GM12878 (cell line): Measurements from ENCODE around the gene KCTD19. TPM values are rescaled to one million over a fixed set of nuclear protein-coding genes. Genes with fewer than 3 reads are reported as not detected.

Experiments
- ATAC-seq: fragments of 200-7000 bp; cut with Tn5 transposase; 3 replicates; pipeline ENCODE4 v1.9.1; 2020; ENCODE audit warnings: mild to moderate bottlenecking, moderate library complexity
- BruUV-seq: library from RNA; stranded (reverse); fragments of 400-500 nt; replicated peaks from 2 replicates; lab custom pipeline; 2021; lab: Mats Ljungman, UMichigan
- CTCF ChIA-PET: fragments of 300-600 bp; sonication (Branson Sonifier 250); formaldehyde crosslinking; extraction: SDS; loops from one replicate; lab custom pipeline; 2021; ENCODE audit warnings: inconsistent platforms; lab: Yijun Ruan, JAX
- POLR2A ChIA-PET: fragments of 350-600 bp; formaldehyde crosslinking; extraction: SDS; loops from one replicate; lab custom pipeline; 2021; ENCODE audit warnings: inconsistent platforms; lab: Charles Lee
- RAD21 ChIA-PET: fragments of 300-600 bp; sonication (Branson Sonifier 250); formaldehyde crosslinking; loops from one replicate; lab custom pipeline; 2023; ENCODE audit warnings: antibody characterized with exemption; ENCODE audit not compliant: unreplicated experiment; lab: Charles Lee
- SMC1A ChIA-PET: fragments of 300-600 bp; sonication (Branson Sonifier 250); formaldehyde crosslinking; loops from one replicate; lab custom pipeline; 2023; ENCODE audit not compliant: unreplicated experiment, uncharacterized antibody; lab: Charles Lee
- DNase-seq: peaks from one replicate; pipeline ENCODE4 v3.0.0-alpha.2; 2011; ENCODE audit warnings: low read depth, low spot score
- FAIRE-seq: peaks from 3 replicates; lab custom pipeline; 2011; peaks lifted over from hg19 to GRCh38; lab: Jason Lieb, UNC
- H2AFZ ChIP-seq: 2 replicates; pipeline ENCODE4 v1.6.0; 2011; ENCODE audit warnings: low read depth, low read length, control low read depth; ENCODE audit not compliant: control insufficient read depth
- H3K27ac ChIP-seq: 2 replicates; pipeline ENCODE4 v1.5.1; 2011; ENCODE audit warnings: control low read depth; ENCODE audit not compliant: control insufficient read depth, insufficient read depth
- H3K27me3 ChIP-seq, 2 experiments: replicated peaks in 1 of 2; 2 replicates each; pipeline versions ENCODE4 v1.6.0 to v1.6.1; 2011; ENCODE audit warnings: low read length in 1 of 2; ENCODE audit not compliant: control insufficient read depth in 2 of 2, insufficient read depth in 2 of 2
- H3K36me3 ChIP-seq, 2 experiments: 2 replicates each; pipeline ENCODE4 v1.5.1; 2011; ENCODE audit warnings: low read length in 1 of 2; ENCODE audit not compliant: control insufficient read depth in 2 of 2, insufficient read depth in 2 of 2
- H3K4me1 ChIP-seq: 2 replicates; pipeline ENCODE4 v1.6.1; 2011; ENCODE audit warnings: mild to moderate bottlenecking, low read length, moderate library complexity, mixed read lengths; ENCODE audit not compliant: control insufficient read depth, insufficient read depth
- H3K4me2 ChIP-seq: 2 replicates; pipeline ENCODE4 v1.6.0; 2011; ENCODE audit warnings: control low read depth; ENCODE audit not compliant: control insufficient read depth, insufficient read depth
- H3K4me3 ChIP-seq: fragments of 200-600 bp; sonication (generic); 2 replicates; pipeline ENCODE4 v1.5.1; 2016
- H3K79me2 ChIP-seq: 2 replicates; pipeline ENCODE4 v1.6.0; 2011; ENCODE audit warnings: low read length; ENCODE audit not compliant: control insufficient read depth, insufficient read depth
- H3K9ac ChIP-seq: 2 replicates; pipeline ENCODE4 v1.8.0; 2011; ENCODE audit warnings: low read length, control low read depth, mixed read lengths; ENCODE audit not compliant: control insufficient read depth, insufficient read depth
- H3K9me3 ChIP-seq: replicated peaks from 3 replicates; pipeline ENCODE4 v1.5.1; 2011; ENCODE audit warnings: mild to moderate bottlenecking, low read length; ENCODE audit not compliant: control insufficient read depth, insufficient read depth
- H4K20me1 ChIP-seq: 2 replicates; pipeline ENCODE4 v1.6.0; 2011; ENCODE audit not compliant: control insufficient read depth, insufficient read depth
- ASH2L ChIP-seq: fragments of 300-600, 200-600 bp; sonication (generic); IDR thresholded peaks from 2 replicates; pipeline ENCODE4 v1.6.1; 2017; ENCODE audit warnings: low read depth, mild to moderate bottlenecking, borderline replicate concordance
- BHLHE40 ChIP-seq, 2 experiments: fragments of 450-650 bp in 1 of 2; IDR thresholded peaks; 2 replicates each; pipeline ENCODE4 v1.6.1; 2011 to 2017; ENCODE audit warnings: low read depth in 2 of 2, borderline replicate concordance in 1 of 2, improper control_type of control experiment in 1 of 2, low read length in 1 of 2, mild to moderate bottlenecking in 1 of 2
- BRCA1 ChIP-seq: IDR thresholded peaks from 2 replicates; pipeline ENCODE4 v1.6.1; 2011; ENCODE audit warnings: low read depth, low read length, improper control_type of control experiment
- DPF2 ChIP-seq: fragments of 450-650 bp; IDR thresholded peaks from 2 replicates; pipeline ENCODE4 v1.6.1; 2017; ENCODE audit warnings: mild to moderate bottlenecking
- NBN ChIP-seq: fragments of 450-650 bp; IDR thresholded peaks from 2 replicates; pipeline ENCODE4 v1.6.1; 2016
- NFXL1 ChIP-seq: fragments of 450-650 bp; IDR thresholded peaks from 2 replicates; pipeline ENCODE4 v1.6.1; 2017; ENCODE audit warnings: antibody characterized with exemption, mild to moderate bottlenecking, borderline replicate concordance
- PML ChIP-seq: IDR thresholded peaks from 2 replicates; pipeline ENCODE4 v1.6.1; 2012; ENCODE audit warnings: low read length, inconsistent platforms
- POLR2A ChIP-seq: IDR thresholded peaks from 2 replicates; pipeline ENCODE4 v1.6.1; 2011; ENCODE audit warnings: low read depth, mild to moderate bottlenecking, low read length
- RB1 ChIP-seq: fragments of 450-650 bp; formaldehyde crosslinking; IDR thresholded peaks from 2 replicates; pipeline ENCODE4 v1.6.1; 2017; ENCODE audit warnings: mild to moderate bottlenecking, borderline replicate concordance
- SP1 ChIP-seq: IDR thresholded peaks from one replicate; pipeline ENCODE4 v1.6.1; 2011; ENCODE audit warnings: low read depth, low read length
- WGBS: methylation state at CpG from one replicate; pipeline ENCODE4 v1.1.6; 2016; ENCODE audit warnings: low lambda C conversion rate; ENCODE audit not compliant: insufficient replicate concordance, insufficient coverage; ENCODE audit errors: missing lambda C conversion rate; 5-methylcytosine and 5-hydroxymethylcytosine counted together
- in situ Hi-C: fragments of 300-500 bp; cut with MboI; formaldehyde crosslinking; loops from 9 replicates; pipeline ENCODE4 v1.14.3; 2018; ENCODE audit warnings: mixed read lengths
- intact Hi-C: fragments of 100-400 bp; cut with micrococcal nuclease; formaldehyde crosslinking; loops from one replicate; pipeline ENCODE4 v1.14.2; 2022; ENCODE audit not compliant: unreplicated experiment
- polyA plus RNA-seq, 11 experiments: library from polyadenylated mRNA; depleted of rRNA in 4 of 11; unstranded in 6 of 11; stranded (reverse) in 5 of 11; fragments of >200 nt; fragmentation: Nextera tagmentation in 4 of 11; fragmentation: Illumina TruSeq in 1 of 11; extraction: Ambion mirVana in 4 of 11; extraction: Trizol in 1 of 11; gene quantifications; 1 replicate in 1 of 11; 2 replicates in 10 of 11; pipeline versions ENCODE4 v1.2.1 to v1.2.3, GENCODE V29; 2011 to 2016; ENCODE audit warnings: inconsistent platforms in 2 of 11, missing spikeins in 2 of 11, low read depth in 1 of 11
- total RNA-seq, 4 experiments: library from RNA; depleted of rRNA in 3 of 4; stranded (reverse); fragments of >200 nt in 3 of 4; fragmentation: Illumina TruSeq in 1 of 4; extraction: Trizol in 1 of 4; gene quantifications; 2 replicates each; pipeline versions ENCODE4 v1.2.1 to v1.2.3, GENCODE V29; 2013 to 2021
- TF ChIP-seq, protein P1 (sequence below): fragments of 150-350 bp; IDR thresholded peaks from 2 replicates; pipeline ENCODE4 v1.6.1; 2016; ENCODE audit warnings: low read depth, low read length
- TF ChIP-seq, protein P2 (sequence below): IDR thresholded peaks from 2 replicates; pipeline ENCODE4 v1.6.1; 2012; ENCODE audit warnings: low read length, inconsistent platforms
- TF ChIP-seq, protein P3 (sequence below): IDR thresholded peaks from 2 replicates; pipeline ENCODE4 v1.6.1; 2012; ENCODE audit warnings: low read depth, low read length, improper control_type of control experiment

The KCTD19 gene
- total and polyA plus RNA-seq, 10 of the 15 experiments (the other 5 are each of a cell fraction or from before 2014, with no cell fraction given): 1.6 to 8.9 (median 3.9) TPM

DNA sequence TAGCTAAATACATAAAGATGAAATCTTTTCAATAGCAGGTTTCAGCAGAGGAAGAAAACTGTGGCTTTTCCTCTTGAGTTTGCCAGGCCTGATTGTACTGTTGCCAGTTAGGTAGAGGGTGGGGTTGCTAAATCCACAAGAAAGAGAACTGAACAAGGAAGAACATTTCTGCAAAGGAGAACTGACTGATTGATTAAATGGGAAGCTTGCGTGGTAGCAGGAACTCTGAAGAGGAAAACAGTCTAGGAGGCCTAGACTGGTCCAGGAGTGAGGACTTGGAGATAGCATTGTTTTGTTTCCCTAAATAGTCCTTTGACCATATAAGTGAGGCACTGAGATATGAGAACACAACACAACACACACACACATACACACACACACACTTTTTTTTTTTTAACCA is 18.9 kb upstream of the KCTD19 start:
- RAD21 ChIA-PET: interaction anchor here (2.8 kb wide), 1 partner anchor 85 kb away, joined by 7 read pairs; no protein-coding TSS in a partner anchor

DNA sequence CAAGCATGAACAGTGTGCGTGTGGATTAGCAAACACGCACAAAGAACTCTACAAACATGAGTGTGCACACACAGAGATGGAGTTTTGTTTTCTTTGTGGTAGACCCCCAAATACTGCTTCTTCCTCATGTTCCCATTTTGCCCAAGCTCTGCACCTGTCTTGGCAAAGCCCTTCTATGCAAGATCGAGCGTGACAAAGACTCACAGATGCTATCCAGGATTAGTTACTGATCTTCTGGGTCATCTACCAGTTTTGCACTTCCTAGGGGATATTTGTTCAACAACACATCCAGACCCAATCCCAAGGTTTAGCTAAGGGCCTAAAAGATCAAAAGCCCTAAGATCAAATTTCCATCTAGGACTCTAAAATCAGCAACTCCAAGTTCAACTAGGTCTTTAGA is 16.1 kb upstream of the KCTD19 start:
- in situ Hi-C loops (no loop called here), intact Hi-C loops (no loop called here)
- no peak overlapping the region for H3K4me2 ChIP-seq
- no peak for TF ChIP-seq RB1
- no peak for TF ChIP-seq ASH2L
- TF ChIP-seq, protein P1, sequence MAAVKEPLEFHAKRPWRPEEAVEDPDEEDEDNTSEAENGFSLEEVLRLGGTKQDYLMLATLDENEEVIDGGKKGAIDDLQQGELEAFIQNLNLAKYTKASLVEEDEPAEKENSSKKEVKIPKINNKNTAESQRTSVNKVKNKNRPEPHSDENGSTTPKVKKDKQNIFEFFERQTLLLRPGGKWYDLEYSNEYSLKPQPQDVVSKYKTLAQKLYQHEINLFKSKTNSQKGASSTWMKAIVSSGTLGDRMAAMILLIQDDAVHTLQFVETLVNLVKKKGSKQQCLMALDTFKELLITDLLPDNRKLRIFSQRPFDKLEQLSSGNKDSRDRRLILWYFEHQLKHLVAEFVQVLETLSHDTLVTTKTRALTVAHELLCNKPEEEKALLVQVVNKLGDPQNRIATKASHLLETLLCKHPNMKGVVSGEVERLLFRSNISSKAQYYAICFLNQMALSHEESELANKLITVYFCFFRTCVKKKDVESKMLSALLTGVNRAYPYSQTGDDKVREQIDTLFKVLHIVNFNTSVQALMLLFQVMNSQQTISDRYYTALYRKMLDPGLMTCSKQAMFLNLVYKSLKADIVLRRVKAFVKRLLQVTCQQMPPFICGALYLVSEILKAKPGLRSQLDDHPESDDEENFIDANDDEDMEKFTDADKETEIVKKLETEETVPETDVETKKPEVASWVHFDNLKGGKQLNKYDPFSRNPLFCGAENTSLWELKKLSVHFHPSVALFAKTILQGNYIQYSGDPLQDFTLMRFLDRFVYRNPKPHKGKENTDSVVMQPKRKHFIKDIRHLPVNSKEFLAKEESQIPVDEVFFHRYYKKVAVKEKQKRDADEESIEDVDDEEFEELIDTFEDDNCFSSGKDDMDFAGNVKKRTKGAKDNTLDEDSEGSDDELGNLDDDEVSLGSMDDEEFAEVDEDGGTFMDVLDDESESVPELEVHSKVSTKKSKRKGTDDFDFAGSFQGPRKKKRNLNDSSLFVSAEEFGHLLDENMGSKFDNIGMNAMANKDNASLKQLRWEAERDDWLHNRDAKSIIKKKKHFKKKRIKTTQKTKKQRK: no peak
- TF ChIP-seq POLR2A: no peak
- no peak for TF ChIP-seq SP1
- no peak for TF ChIP-seq PML
- TF ChIP-seq NBN: no peak
- no peak for TF ChIP-seq BHLHE40 (IDR thresholded peaks at IDR 0.05; ENCODE audit: borderline replicate concordance in 1 of 2, low read depth in 2 of 2, low read length in 1 of 2)
- no peak for TF ChIP-seq NFXL1

More for the DNA sequence above, 18.9 kb upstream of the KCTD19 start:
- POLR2A ChIA-PET: interaction anchor here (0.6 kb wide), 1 partner anchor 20 kb away, joined by 6 read pairs; no protein-coding TSS in a partner anchor
- no peaks in the 10 kb centered on the region for H3K27me3 ChIP-seq
- SMC1A ChIA-PET: interaction anchor here (0.9 to 1.6 kb wide), 2 partner anchors 14 to 19 kb away, joined by 3 to 4 read pairs; no protein-coding TSS in a partner anchor
- BruUV-seq: no TSS peak
- CTCF ChIA-PET: no interaction called here
- no peak overlapping the region for H3K4me2 ChIP-seq
- TF ChIP-seq, protein P2, sequence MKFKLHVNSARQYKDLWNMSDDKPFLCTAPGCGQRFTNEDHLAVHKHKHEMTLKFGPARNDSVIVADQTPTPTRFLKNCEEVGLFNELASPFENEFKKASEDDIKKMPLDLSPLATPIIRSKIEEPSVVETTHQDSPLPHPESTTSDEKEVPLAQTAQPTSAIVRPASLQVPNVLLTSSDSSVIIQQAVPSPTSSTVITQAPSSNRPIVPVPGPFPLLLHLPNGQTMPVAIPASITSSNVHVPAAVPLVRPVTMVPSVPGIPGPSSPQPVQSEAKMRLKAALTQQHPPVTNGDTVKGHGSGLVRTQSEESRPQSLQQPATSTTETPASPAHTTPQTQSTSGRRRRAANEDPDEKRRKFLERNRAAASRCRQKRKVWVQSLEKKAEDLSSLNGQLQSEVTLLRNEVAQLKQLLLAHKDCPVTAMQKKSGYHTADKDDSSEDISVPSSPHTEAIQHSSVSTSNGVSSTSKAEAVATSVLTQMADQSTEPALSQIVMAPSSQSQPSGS: no peak
- TF ChIP-seq DPF2 (no peak), BRCA1 (no peak)
- TF ChIP-seq, protein P3, sequence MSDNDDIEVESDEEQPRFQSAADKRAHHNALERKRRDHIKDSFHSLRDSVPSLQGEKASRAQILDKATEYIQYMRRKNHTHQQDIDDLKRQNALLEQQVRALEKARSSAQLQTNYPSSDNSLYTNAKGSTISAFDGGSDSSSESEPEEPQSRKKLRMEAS: no peak
- TF ChIP-seq, all 136 proteins: peak for 0
- Histone ChIP-seq H3K9ac (no peak overlapping the region), H3K27ac (no peak overlapping the region), H3K36me3 (no peaks in the 10 kb centered on the region), H3K4me3 (no peak overlapping the region), H2AFZ (no peak overlapping the region), H3K79me2 (no peaks in the 10 kb centered on the region), H3K9me3 (no peaks in the 10 kb centered on the region), H3K4me1 (no peaks in the 10 kb centered on the region), H4K20me1 (no peaks in the 10 kb centered on the region)
- DNase-seq (no peak), ATAC-seq (no peak), FAIRE-seq (no peak)
- in situ Hi-C loops (no loop called here), intact Hi-C loops (loop anchor here (5.0 kb wide), 1 partner anchor 122 kb away; no protein-coding TSS in a partner anchor)
- WGBS: 47% methylated on average over 1 of the region's 1 CpG

More for the DNA sequence above, 16.1 kb upstream of the KCTD19 start:
- Histone ChIP-seq H3K27ac (no peak overlapping the region), H2AFZ (no peak overlapping the region), H3K27me3 (no peaks in the 10 kb centered on the region), H3K9ac (no peak overlapping the region), H4K20me1 (no peaks in the 10 kb centered on the region), H3K79me2 (no peaks in the 10 kb centered on the region), H3K4me3 (no peak overlapping the region), H3K36me3 (no peaks in the 10 kb centered on the region), H3K4me1 (no peaks in the 10 kb centered on the region), H3K9me3 (no peaks in the 10 kb centered on the region)
- ChIA-PET CTCF (no interaction called here), RAD21 (no interaction called here), SMC1A (no interaction called here), POLR2A (no interaction called here)
- ATAC-seq: no peak
- FAIRE-seq: no peak
- DNase-seq: no peak
- BruUV-seq: no TSS peak
- WGBS: 73% methylated on average over 4 of the region's 4 CpGs
